K562 (cell line): ENCODE data around the gene PRR36. TPM values are rescaled to one million over a fixed set of nuclear protein-coding genes. Genes with fewer than 3 reads are reported as not detected.
A peak's percentile ranks its signal among the peaks of the same experiment; 100 is the strongest.

Experiments used
- ATF1 ChIP-seq, 2 experiments: fragments of 450-650 bp in 1 of 2; IDR thresholded peaks; 2 replicates each; pipeline ENCODE4 v1.6.1; 2016; ENCODE audit warnings: missing compliant biosample characterization in 1 of 2, missing genetic modification characterization in 1 of 2
- DACH1 ChIP-seq: fragments of 450-650 bp; IDR thresholded peaks from 2 replicates; pipeline ENCODE4 v1.6.1; 2018; ENCODE audit not compliant: partially characterized antibody
- DDX20 ChIP-seq: fragments of 450-650 bp; IDR thresholded peaks from 2 replicates; pipeline ENCODE4 v1.6.1; 2016; ENCODE audit warnings: missing genetic modification characterization, low read depth, mild to moderate bottlenecking, missing compliant biosample characterization, moderate library complexity
- ETS2 ChIP-seq: IDR thresholded peaks from 2 replicates; pipeline ENCODE4 v1.6.1; 2016; ENCODE audit warnings: borderline replicate concordance, missing genetic modification characterization, mild to moderate bottlenecking, moderate library complexity, missing compliant biosample characterization; ENCODE audit not compliant: poor library complexity, severe bottlenecking
- FOXJ2 ChIP-seq: fragments of 200-800 bp; sonication (Bioruptor generic); IDR thresholded peaks from 2 replicates; pipeline ENCODE4 v1.6.1; 2016; ENCODE audit warnings: missing genetic modification characterization, missing compliant biosample characterization
- KAT8 ChIP-seq: fragments of 450-650 bp; IDR thresholded peaks from 2 replicates; pipeline ENCODE4 v1.6.1; 2016; ENCODE audit warnings: low read depth, mild to moderate bottlenecking
- NFIC ChIP-seq: fragments of 450-650 bp; IDR thresholded peaks from 2 replicates; pipeline ENCODE4 v1.6.1; 2017; ENCODE audit warnings: mild to moderate bottlenecking, inconsistent platforms
- NRF1 ChIP-seq, 2 experiments: fragments of 450-650 bp; IDR thresholded peaks in 1 of 2; conservative IDR thresholded peaks in 1 of 2; 2 replicates each; pipeline ENCODE4 v1.6.1; 2014; ENCODE audit warnings: mild to moderate bottlenecking in 2 of 2
- RB1 ChIP-seq: fragments of 450-650 bp; IDR thresholded peaks from 2 replicates; pipeline ENCODE4 v1.6.1; 2017; ENCODE audit warnings: low read depth, mild to moderate bottlenecking
- RHOXF2B ChIP-seq: fragments of 250-450 bp; sonication (Bioruptor Pico); conservative IDR thresholded peaks from 2 replicates; pipeline ENCODE4 v1.5.1; 2021
- SAFB2 ChIP-seq: fragments of 200-400 bp; formaldehyde crosslinking; IDR thresholded peaks from 2 replicates; pipeline ENCODE4 v1.6.1; 2018; ENCODE audit warnings: borderline replicate concordance, low read length, low read depth, moderate library complexity; ENCODE audit not compliant: severe bottlenecking
- SIN3B ChIP-seq: fragments of 450-650 bp; IDR thresholded peaks from 2 replicates; pipeline ENCODE4 v1.6.1; 2017; ENCODE audit warnings: low read depth, mild to moderate bottlenecking, moderate library complexity
- TCF7L2 ChIP-seq: fragments of 150-350 bp; IDR thresholded peaks from 2 replicates; pipeline ENCODE4 v1.6.1; 2016; ENCODE audit warnings: low read depth, mild to moderate bottlenecking, low read length, moderate library complexity
- TEAD2 ChIP-seq: fragments of 450-650 bp; IDR thresholded peaks from 2 replicates; pipeline ENCODE4 v1.6.1; 2016; ENCODE audit warnings: missing genetic modification characterization, control low read depth, missing compliant biosample characterization
- THRAP3 ChIP-seq: fragments of 450-650 bp; IDR thresholded peaks from 2 replicates; pipeline ENCODE4 v1.6.1; 2016; ENCODE audit warnings: mild to moderate bottlenecking, inconsistent platforms, borderline replicate concordance
- ZBED1 ChIP-seq: IDR thresholded peaks from 2 replicates; pipeline ENCODE4 v1.6.1; 2014
- ZBTB1 ChIP-seq: sonication (generic); formaldehyde crosslinking; IDR thresholded peaks from 2 replicates; pipeline ENCODE4 v1.8.1; 2023; ENCODE audit warnings: missing genetic modification reagents, low read depth, mild to moderate bottlenecking, borderline replicate concordance
- ZNF785 ChIP-seq: fragments of 250-450 bp; sonication (Bioruptor Pico); IDR thresholded peaks from 2 replicates; pipeline ENCODE4 v1.4.0; 2020; ENCODE audit warnings: mild to moderate bottlenecking
- ZNF830 ChIP-seq: fragments of 250-450 bp; sonication (Bioruptor Pico); IDR thresholded peaks from 2 replicates; pipeline ENCODE4 v1.5.0; 2021; ENCODE audit warnings: mild to moderate bottlenecking
- polyA plus RNA-seq, 8 experiments: library from polyadenylated mRNA; depleted of rRNA in 4 of 8; stranded (reverse) in 5 of 8; unstranded in 3 of 8; fragments of >200 nt; fragmentation: Nextera tagmentation in 2 of 8; fragmentation: Illumina TruSeq in 1 of 8; extraction: Ambion mirVana in 2 of 8; extraction: Trizol in 1 of 8; gene quantifications; 2 replicates each; pipeline versions ENCODE4 v1.2.1 to v1.2.3, GENCODE V29; 2011 to 2014; ENCODE audit warnings: inconsistent platforms in 1 of 8, missing spikeins in 1 of 8
- total RNA-seq, 7 experiments: library from RNA; depleted of rRNA in 6 of 7; stranded (reverse); fragments of >200 nt in 6 of 7; fragmentation: Illumina TruSeq in 2 of 7; extraction: Trizol in 2 of 7; gene quantifications; 2 replicates each; pipeline versions ENCODE4 v1.2.1 to v1.2.3, GENCODE V29; 2011 to 2021; ENCODE audit warnings: low replicate concordance in 1 of 7
- TF ChIP-seq, protein P1 (sequence below): sonication (generic); formaldehyde crosslinking; IDR thresholded peaks from 2 replicates; pipeline ENCODE4 v1.8.0; 2022; ENCODE audit warnings: missing genetic modification reagents, mild to moderate bottlenecking, borderline replicate concordance
- TF ChIP-seq, protein P2 (sequence below): sonication (generic); formaldehyde crosslinking; IDR thresholded peaks from 2 replicates; pipeline ENCODE4 v1.9.0; 2022; ENCODE audit warnings: mild to moderate bottlenecking, missing genetic modification reagents
- TF ChIP-seq, protein P3 (sequence below): IDR thresholded peaks from 2 replicates; pipeline ENCODE4 v1.6.1; 2011; ENCODE audit warnings: borderline replicate concordance, low read depth, mild to moderate bottlenecking, moderate library complexity, low read length; ENCODE audit not compliant: insufficient read depth, poor library complexity, severe bottlenecking
- TF ChIP-seq, protein P4 (sequence below), 2 experiments: fragments of 450-650 bp in 1 of 2; sonication (generic) in 1 of 2; formaldehyde crosslinking; conservative IDR thresholded peaks; 2 replicates each; pipeline versions ENCODE4 v1.4.0 to v1.8.1; 2020 to 2022; ENCODE audit warnings: mild to moderate bottlenecking in 1 of 2, missing genetic modification reagents in 1 of 2

The PRR36 gene
- total and polyA plus RNA-seq, 9 of the 15 experiments (the other 6 are each of a cell fraction or from before 2014, with no cell fraction given) = 0.05 to 0.42 (median 0.06) TPM; not detected in 6

- TF ChIP-seq SAFB2 (no peak), FOXJ2 (tag) (no peak), ZBED1 (no peak), ZBTB1 (CRISPR knock-in tag) (no peak; the same call in 1 of the 2 replicates), SIN3B (peak; percentile 77; the same call in 1 of the 2 replicates), RB1 (peak; percentile 92), NFIC (no peak), ETS2 (tag) (no peak), DACH1 (no peak), ZNF830 (no peak), THRAP3 (no peak), NRF1 (conservative IDR thresholded peaks at IDR 0.05 in 1 of 2, IDR thresholded peaks at IDR 0.05 in 1 of 2) (peak; percentile 70 to 73), TEAD2 (no peak), ZNF785 (CRISPR knock-in tag) (no peak), KAT8 (no peak), ATF1 (CRISPR knock-in tag; IDR thresholded peaks at IDR 0.05) (no peak), ATF1 (tag; IDR thresholded peaks at IDR 0.05) (peak; percentile 73), DDX20 (no peak), TCF7L2 (no peak), RHOXF2B (CRISPR knock-in tag) (no peak)
- TF ChIP-seq, protein P1, sequence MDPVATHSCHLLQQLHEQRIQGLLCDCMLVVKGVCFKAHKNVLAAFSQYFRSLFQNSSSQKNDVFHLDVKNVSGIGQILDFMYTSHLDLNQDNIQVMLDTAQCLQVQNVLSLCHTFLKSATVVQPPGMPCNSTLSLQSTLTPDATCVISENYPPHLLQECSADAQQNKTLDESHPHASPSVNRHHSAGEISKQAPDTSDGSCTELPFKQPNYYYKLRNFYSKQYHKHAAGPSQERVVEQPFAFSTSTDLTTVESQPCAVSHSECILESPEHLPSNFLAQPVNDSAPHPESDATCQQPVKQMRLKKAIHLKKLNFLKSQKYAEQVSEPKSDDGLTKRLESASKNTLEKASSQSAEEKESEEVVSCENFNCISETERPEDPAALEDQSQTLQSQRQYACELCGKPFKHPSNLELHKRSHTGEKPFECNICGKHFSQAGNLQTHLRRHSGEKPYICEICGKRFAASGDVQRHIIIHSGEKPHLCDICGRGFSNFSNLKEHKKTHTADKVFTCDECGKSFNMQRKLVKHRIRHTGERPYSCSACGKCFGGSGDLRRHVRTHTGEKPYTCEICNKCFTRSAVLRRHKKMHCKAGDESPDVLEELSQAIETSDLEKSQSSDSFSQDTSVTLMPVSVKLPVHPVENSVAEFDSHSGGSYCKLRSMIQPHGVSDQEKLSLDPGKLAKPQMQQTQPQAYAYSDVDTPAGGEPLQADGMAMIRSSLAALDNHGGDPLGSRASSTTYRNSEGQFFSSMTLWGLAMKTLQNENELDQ (CRISPR knock-in tag) = no peak
- TF ChIP-seq, protein P2, sequence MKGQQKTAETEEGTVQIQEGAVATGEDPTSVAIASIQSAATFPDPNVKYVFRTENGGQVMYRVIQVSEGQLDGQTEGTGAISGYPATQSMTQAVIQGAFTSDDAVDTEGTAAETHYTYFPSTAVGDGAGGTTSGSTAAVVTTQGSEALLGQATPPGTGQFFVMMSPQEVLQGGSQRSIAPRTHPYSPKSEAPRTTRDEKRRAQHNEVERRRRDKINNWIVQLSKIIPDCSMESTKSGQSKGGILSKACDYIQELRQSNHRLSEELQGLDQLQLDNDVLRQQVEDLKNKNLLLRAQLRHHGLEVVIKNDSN (CRISPR knock-in tag) = no peak
- TF ChIP-seq, protein P3, sequence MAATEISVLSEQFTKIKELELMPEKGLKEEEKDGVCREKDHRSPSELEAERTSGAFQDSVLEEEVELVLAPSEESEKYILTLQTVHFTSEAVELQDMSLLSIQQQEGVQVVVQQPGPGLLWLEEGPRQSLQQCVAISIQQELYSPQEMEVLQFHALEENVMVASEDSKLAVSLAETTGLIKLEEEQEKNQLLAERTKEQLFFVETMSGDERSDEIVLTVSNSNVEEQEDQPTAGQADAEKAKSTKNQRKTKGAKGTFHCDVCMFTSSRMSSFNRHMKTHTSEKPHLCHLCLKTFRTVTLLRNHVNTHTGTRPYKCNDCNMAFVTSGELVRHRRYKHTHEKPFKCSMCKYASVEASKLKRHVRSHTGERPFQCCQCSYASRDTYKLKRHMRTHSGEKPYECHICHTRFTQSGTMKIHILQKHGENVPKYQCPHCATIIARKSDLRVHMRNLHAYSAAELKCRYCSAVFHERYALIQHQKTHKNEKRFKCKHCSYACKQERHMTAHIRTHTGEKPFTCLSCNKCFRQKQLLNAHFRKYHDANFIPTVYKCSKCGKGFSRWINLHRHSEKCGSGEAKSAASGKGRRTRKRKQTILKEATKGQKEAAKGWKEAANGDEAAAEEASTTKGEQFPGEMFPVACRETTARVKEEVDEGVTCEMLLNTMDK = peak; percentile 50
- TF ChIP-seq, protein P4, sequence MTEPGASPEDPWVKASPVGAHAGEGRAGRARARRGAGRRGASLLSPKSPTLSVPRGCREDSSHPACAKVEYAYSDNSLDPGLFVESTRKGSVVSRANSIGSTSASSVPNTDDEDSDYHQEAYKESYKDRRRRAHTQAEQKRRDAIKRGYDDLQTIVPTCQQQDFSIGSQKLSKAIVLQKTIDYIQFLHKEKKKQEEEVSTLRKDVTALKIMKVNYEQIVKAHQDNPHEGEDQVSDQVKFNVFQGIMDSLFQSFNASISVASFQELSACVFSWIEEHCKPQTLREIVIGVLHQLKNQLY (CRISPR knock-in tag; conservative IDR thresholded peaks at IDR 0.05) = no peak
Observed at GRCh38 chr19:7868671-7869452, 5.3 kb downstream of the PRR36 start (continued).
